NB4 (cell line): ENCODE results near the gene RASAL2.

Source experiments
- CTCF ChIP-seq: IDR thresholded peaks from one replicate; pipeline ENCODE4 v1.5.1; 2012; ENCODE audit warnings: low read depth, low read length
- POLR2A ChIP-seq: IDR thresholded peaks from 2 replicates; pipeline ENCODE4 v1.6.1; 2011; ENCODE audit warnings: mild to moderate bottlenecking; ENCODE audit not compliant: insufficient read length; ENCODE audit errors: extremely low read depth
- TF ChIP-seq, protein P1 (sequence below): IDR thresholded peaks from 2 replicates; pipeline ENCODE4 v1.6.1; 2011; ENCODE audit warnings: low read depth, low read length

GRCh38 chr1:178145605-178146004, 51.7 kb downstream of the RASAL2 start:
- TF ChIP-seq CTCF = no peak
- TF ChIP-seq POLR2A = no peak
- TF ChIP-seq, protein P1, sequence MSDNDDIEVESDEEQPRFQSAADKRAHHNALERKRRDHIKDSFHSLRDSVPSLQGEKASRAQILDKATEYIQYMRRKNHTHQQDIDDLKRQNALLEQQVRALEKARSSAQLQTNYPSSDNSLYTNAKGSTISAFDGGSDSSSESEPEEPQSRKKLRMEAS = no peak
